ENCODE measurements around the gene RNF13.
"Not testable (repeated sequence)": the region's sequence is repeated elsewhere in the genome, so short reads cannot be mapped to it uniquely, and the experiment has no call there.

The RNF13 gene

GRCh38 chr3:149942409-149942808, 129.4 kb downstream of the RNF13 start:
- no peak for DNase-seq (ENCODE audit: low read depth)
- H3K4me3 ChIP-seq (ENCODE audit: low read depth, low read length), result no peak overlapping the region
- no peak for TF ChIP-seq CTCF (conservative IDR thresholded peaks at IDR 0.05; ENCODE audit: low read depth, low read length)

- H3K4me3 ChIP-seq (ENCODE audit: low read depth, low read length); DNase-seq (ENCODE audit: low read depth): not testable (repeated sequence)
Observed at GRCh38 chr3:149943966-149944365, 131.0 kb downstream of the RNF13 start.

- H3K4me3 ChIP-seq (ENCODE audit: low read depth, low read length), result no peak overlapping the region
- no peak for DNase-seq (ENCODE audit: low read depth)
- TF ChIP-seq CTCF (conservative IDR thresholded peaks at IDR 0.05; ENCODE audit: low read depth, low read length), result no peak
Observed at GRCh38 chr3:149947231-149947630, 134.2 kb downstream of the RNF13 start.

GRCh38 chr3:149949181-149949580, 136.2 kb downstream of the RNF13 start:
- no peak for DNase-seq (ENCODE audit: low read depth)
- TF ChIP-seq CTCF (conservative IDR thresholded peaks at IDR 0.05; ENCODE audit: low read depth, low read length), result no peak
- no peak overlapping the region for H3K4me3 ChIP-seq (ENCODE audit: low read depth, low read length)

GRCh38 chr3:149954812-149955211, 141.8 kb downstream of the RNF13 start:
- no peak for TF ChIP-seq CTCF (conservative IDR thresholded peaks at IDR 0.05; ENCODE audit: low read depth, low read length)
- no peak for DNase-seq (ENCODE audit: low read depth)
- no peak overlapping the region for H3K4me3 ChIP-seq (ENCODE audit: low read depth, low read length)

GRCh38 chr3:149955449-149955848, 142.4 kb downstream of the RNF13 start:
- H3K4me3 ChIP-seq (ENCODE audit: low read depth, low read length), result no peak overlapping the region
- no peak for TF ChIP-seq CTCF (conservative IDR thresholded peaks at IDR 0.05; ENCODE audit: low read depth, low read length)
- no peak for DNase-seq (ENCODE audit: low read depth)

GRCh38 chr3:149957361-149958125, 144.5 kb downstream of the RNF13 start:
- H3K4me3 ChIP-seq (ENCODE audit: low read depth, low read length), result no peak overlapping the region
- no peak for DNase-seq (ENCODE audit: low read depth)
- TF ChIP-seq CTCF (conservative IDR thresholded peaks at IDR 0.05; ENCODE audit: low read depth, low read length), result no peak

Data from choroid plexus epithelial cell (primary cell).